Right kidney (tissue), 1 donor: Measurements from ENCODE around the gene CD33.

ENCODE experiments used
- DNase-seq: peaks from one replicate; pipeline ENCODE4 v3.0.0-alpha.2; 2016

Gene CD33

DNA sequence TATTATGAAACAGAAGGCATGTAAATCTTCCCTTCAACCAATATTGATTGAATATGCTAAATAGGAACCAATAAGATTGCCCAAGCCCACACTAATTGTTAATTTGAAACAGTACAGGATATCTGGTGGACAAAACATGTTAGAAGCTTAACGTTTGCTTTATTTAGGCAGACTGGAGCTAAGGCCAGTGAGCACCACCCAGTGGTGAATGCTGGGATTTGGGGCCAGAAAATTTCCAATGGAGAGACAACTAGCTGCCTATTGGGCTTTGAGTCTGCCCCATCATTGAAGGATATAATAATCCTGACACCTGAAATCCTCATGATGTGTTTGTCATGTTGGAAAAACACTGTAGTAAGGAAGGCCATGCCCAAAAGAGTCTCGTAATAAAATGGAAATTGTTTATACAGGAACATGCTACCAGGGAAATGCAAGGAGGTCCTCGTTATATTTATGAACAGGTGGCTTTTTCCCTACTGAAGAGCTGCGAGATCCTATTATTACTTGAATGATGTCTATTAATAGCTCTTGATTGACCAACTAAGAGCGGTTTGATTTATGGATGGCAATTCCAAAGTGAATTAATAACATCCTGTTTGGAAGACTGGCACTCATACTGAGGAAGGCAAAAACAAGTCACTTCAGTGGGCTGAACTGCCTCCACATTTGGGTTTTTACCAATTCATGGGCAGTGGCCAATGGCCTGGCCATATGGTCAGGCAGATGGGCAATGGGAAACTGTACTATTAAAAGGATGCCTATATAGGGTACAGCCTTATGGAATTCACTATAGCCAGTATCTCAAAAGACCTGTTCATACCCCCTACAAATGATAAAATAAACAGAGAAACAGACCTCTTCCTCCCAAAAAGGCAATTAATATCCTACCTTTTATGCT lies 34.7 kb downstream of the CD33 start:
- DNase-seq, result no peak

DNA sequence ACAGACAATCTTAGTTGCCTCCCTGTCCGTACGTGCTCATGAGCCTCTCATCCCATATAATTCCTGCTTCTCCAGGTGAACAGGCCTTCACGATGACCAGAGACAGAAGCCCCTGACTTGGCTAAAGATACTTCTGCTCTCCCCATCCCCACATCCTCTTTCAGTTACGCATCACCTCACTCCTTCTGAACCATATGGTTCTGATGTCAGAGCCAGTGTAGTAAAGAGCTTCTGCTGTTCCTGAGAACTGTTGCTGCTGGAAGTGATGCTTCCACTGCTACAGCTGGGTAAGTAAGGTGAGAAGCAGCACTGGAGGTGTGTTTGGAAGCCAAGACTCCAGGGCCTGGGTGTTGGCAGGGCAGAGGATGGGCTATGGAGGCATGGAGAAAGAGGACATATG lies 38.9 kb downstream of the CD33 start:
- DNase-seq, result no peak

DNA sequence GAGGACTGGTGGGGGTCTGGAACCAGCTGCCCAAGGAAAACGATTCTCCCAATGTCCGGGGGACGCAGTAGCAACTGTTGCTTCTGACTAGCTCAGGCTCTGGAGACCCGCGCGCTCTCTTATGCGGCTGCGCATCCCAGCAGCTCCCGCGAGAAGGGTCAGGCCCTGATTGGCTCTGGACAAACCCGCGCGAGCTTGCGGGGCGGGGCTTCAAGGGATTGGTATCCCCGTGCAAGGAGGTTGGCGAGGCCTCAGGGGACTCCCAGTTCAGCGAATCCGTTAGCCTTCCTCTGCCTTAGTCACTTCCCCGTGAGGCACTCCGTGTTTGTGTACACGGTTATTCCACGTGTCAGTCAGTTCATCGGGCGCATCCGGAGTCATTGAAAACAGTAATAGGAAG lies 46.2 kb downstream of the CD33 start:
- DNase-seq, result no peak

DNA sequence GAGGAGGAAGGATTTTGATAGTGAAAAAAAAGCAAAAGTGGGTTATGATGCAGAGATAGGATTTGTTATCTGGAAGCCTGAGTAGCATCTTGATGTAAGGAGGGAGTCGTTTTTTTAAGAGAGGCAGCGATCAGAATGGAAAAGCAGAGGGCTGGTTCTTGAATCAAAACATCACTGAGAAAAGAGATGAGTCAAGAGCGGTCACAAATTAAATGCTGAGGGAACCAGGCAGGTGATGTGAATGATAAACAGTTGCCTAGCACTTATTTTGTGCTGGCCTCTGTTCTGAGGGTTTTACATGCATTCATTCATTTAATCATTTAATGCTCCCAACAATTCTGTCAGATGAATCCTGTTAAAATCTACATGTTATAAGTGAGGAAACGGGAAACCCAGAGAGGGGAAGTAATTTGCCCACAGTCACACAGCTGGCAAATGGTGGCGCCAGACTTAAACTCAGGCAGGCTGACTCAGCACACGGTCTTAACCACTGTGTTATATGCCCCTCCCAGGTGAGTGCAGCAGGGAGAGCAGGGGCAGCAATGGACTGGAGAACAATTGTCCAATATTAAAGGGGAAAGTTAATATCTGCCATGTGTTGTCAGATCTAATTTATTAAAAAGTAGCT lies 47.4 kb downstream of the CD33 start:
- no peak for DNase-seq

DNA sequence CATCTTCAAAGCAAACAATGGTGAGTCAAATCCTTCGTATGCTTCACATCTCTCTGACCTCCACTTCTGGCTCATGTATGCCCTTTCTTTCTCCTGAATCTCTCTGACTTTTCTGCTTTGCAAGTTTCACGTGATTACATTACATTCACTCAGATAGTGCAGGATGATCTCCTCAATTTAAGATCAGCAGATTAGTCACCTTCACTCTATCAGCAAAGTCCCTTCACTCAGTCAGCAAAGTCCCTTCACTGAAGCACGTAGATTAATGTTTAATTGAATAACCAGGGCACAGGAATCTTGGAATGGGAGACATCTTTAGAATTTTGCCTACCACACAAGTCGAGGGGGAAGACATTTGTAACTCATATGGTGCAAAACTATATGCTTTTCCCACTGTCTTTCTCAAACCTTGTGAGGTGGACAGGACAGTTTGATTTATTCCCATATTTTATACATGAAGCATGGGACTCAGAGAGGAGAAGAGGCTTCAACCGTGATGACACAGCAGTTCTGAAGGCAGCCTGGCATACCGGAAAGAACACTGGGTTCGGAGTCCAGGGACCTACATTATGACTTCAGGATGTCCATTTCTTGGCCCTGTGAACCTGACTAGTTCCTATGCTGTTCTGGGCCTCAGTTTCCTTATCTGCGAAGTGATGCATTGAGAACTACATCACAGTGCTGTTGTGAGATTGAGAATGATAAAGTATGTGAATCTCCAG lies 49.3 kb downstream of the CD33 start:
- DNase-seq, result no peak

DNA sequence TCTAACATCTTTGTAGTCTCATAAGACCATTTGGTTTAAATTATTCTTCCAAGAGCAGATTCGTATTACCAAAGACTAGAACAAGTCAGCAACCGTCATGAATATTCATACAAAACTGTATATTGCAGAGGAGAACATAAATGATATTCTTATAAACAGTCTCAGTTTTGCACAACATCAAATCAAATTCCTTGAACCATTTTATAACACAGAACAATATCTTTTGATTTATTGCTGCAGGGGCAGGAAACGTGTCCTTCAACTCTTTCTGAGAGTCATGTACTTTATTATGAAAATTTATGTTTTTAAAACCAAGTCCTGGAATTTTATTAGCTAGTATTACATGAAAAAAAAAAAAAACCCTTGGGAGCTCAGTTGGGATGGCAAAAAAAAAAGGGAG lies 52.2 kb downstream of the CD33 start:
- no peak for DNase-seq

DNA sequence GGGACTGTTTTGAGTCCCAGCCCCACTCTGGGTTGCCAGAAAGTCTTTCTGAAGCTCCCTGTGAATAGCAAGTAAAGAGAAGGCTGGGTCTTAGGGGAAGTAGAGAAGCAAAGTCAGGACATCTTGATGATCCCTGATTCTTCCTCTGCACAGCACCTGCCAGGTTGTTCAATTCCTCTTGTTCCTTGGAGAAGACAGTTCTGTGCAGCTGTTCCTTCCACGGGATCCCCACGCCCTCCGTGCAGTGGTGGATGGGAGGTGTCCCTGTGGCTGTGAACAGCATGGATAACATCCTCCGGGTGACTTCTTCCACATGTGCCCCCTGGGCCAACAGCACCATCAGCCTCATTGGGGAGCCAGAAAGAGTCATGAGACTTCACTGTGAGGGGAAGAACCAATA lies 57.5 kb downstream of the CD33 start:
- DNase-seq, result no peak

DNA sequence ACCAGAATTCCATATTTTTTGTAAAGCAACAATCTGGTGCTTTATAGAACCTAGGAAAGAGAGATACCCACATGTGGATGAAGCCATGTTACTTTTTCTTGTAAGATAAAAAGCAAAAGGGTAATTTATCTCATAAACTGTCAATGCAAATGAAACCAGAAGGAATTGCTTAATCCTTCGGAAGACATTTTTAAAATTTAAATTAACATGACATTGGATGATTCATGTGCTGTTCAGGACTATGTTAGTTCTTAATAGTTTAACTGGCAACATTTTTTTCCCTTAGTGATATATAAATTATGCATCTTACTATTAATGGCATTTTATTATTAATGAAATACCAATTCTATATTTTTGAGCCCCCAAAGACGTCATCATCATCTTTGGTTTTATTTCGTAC lies 60.8 kb downstream of the CD33 start:
- no peak for DNase-seq
